SU-DHL-6 (cell line): ENCODE results near the gene S100A14.

ENCODE experiments used
- H2AFZ ChIP-seq: fragments of 200-600 bp; sonication (generic); 2 replicates; pipeline ENCODE4 v1.6.1; 2014; ENCODE audit warnings: low read depth, mild to moderate bottlenecking, moderate library complexity, mixed read lengths, antibody characterized with exemption, low read length; ENCODE audit not compliant: severe bottlenecking
- H3F3A ChIP-seq: fragments of 200-600 bp; shearing (Covaris generic); 2 replicates; pipeline ENCODE4 v1.6.0; 2016; ENCODE audit warnings: antibody characterized with exemption, mild to moderate bottlenecking; ENCODE audit not compliant: insufficient read depth
- H3K27ac ChIP-seq: fragments of 200-600 bp; sonication (generic); 2 replicates; pipeline ENCODE4 v1.5.1; 2016; ENCODE audit warnings: low read depth, mild to moderate bottlenecking, low read length, moderate library complexity, mixed read lengths
- H3K27me3 ChIP-seq: fragments of 200-600 bp; sonication (generic), shearing (Covaris generic); 2 replicates; pipeline ENCODE4 v1.6.0; 2014; ENCODE audit warnings: mild to moderate bottlenecking, low read length
- H3K36me3 ChIP-seq: fragments of 200-600 bp; sonication (generic); 2 replicates; pipeline ENCODE4 v1.6.1; 2014; ENCODE audit warnings: mild to moderate bottlenecking, low read length, mixed read lengths
- H3K4me2 ChIP-seq: fragments of 300-600, 200-600 bp; shearing (Covaris generic), sonication (generic); 2 replicates; pipeline ENCODE4 v1.6.0; 2014; ENCODE audit warnings: low read length, low read depth, mild to moderate bottlenecking; ENCODE audit not compliant: poor library complexity, severe bottlenecking
- H3K4me3 ChIP-seq: fragments of 200-600 bp; sonication (generic); 2 replicates; pipeline ENCODE4 v1.5.1; 2014; ENCODE audit warnings: antibody characterized with exemption, low read length, mild to moderate bottlenecking, mixed read lengths; ENCODE audit not compliant: insufficient read depth, poor library complexity, severe bottlenecking
- H3K79me2 ChIP-seq: fragments of 200-600 bp; sonication (generic); 2 replicates; pipeline ENCODE4 v1.6.1; 2014; ENCODE audit warnings: mild to moderate bottlenecking, low read length, moderate library complexity; ENCODE audit not compliant: insufficient read depth
- H3K9ac ChIP-seq: fragments of 200-600 bp; sonication (generic); 2 replicates; pipeline ENCODE4 v1.7.0; 2014; ENCODE audit warnings: mild to moderate bottlenecking, low read length
- H3K9me2 ChIP-seq: fragments of 200-600 bp; sonication (generic); replicated peaks from 2 replicates; pipeline ENCODE4 v1.6.1; 2014; ENCODE audit warnings: low read length; ENCODE audit not compliant: insufficient read depth
- H3K9me3 ChIP-seq: fragments of 200-600 bp; sonication (generic); 2 replicates; pipeline ENCODE4 v1.6.1; 2014; ENCODE audit warnings: low read length, mixed read lengths; ENCODE audit not compliant: insufficient read depth
- H4K20me1 ChIP-seq: fragments of 200-600 bp; sonication (generic); 2 replicates; pipeline ENCODE4 v1.6.1; 2014; ENCODE audit warnings: low read depth, mild to moderate bottlenecking, antibody characterized with exemption, low read length, moderate library complexity, mixed read lengths
- EZH2phosphoT487 ChIP-seq: fragments of 200-600 bp; sonication (generic), shearing (Covaris generic); conservative IDR thresholded peaks from 2 replicates; pipeline ENCODE4 v1.6.1; 2018; ENCODE audit warnings: mild to moderate bottlenecking, antibody characterized with exemption, low read length, moderate library complexity, mixed read lengths
- TF ChIP-seq, protein P1 (sequence below): fragments of 200-600 bp; sonication (generic); IDR thresholded peaks from one replicate; pipeline ENCODE4 v1.5.1; 2017; ENCODE audit warnings: antibody characterized with exemption, mild to moderate bottlenecking, low read length, moderate library complexity; ENCODE audit not compliant: insufficient read depth, poor library complexity, severe bottlenecking

Gene S100A14

DNA sequence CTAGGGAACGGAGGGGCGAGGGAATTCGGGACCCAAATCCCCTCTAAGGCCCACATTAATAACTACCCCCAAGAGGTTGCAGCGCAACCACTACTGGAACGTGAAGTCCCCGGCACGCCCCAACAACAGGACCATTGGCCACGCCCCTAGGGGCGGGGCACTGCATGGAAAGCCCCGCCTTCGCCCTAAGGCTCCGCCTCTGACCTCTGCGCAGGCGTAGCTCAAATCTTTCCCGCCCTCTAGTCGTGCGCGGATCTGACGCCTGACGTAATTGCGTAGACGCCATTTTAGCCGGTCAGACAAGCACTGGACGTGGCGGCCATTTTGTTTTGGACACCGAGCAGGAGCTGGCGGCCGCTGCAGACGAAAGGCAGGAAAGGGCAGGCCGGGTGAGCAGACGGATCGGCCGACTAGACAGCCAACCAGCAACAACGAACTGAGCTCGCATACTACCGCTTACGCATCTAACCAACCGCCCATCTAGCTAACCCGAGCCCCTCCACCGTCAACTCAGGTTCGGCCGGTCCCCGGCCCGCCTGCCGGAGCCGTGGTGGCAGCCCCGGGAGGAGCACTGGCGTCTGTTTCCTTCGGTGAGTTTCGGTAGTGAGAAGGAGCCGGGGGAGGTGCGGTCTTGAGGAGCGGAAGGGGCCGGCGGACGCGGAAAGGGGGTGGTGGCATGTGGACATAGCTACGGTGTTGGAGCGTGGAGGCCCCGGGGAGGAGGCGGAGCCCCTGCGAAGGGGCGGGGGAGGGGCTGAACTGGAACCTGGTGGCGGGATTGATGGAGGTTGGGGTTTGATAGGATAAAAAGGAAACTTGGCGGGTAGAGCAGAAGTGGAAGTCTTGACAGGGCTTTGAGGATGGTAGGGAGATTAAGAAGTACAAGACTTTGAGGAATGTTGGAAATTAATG lies 17.9 kb upstream of the S100A14 start, which contains the start of gene CHTOP:
Gene CHTOP, plus strand, starts transcription at position 313 of the 912 bp plus-strand sequence. CDS start 2,523 bp downstream, outside the sequence.
- TF ChIP-seq, protein P1, sequence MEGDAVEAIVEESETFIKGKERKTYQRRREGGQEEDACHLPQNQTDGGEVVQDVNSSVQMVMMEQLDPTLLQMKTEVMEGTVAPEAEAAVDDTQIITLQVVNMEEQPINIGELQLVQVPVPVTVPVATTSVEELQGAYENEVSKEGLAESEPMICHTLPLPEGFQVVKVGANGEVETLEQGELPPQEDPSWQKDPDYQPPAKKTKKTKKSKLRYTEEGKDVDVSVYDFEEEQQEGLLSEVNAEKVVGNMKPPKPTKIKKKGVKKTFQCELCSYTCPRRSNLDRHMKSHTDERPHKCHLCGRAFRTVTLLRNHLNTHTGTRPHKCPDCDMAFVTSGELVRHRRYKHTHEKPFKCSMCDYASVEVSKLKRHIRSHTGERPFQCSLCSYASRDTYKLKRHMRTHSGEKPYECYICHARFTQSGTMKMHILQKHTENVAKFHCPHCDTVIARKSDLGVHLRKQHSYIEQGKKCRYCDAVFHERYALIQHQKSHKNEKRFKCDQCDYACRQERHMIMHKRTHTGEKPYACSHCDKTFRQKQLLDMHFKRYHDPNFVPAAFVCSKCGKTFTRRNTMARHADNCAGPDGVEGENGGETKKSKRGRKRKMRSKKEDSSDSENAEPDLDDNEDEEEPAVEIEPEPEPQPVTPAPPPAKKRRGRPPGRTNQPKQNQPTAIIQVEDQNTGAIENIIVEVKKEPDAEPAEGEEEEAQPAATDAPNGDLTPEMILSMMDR = no peak
- no peak for TF ChIP-seq EZH2phosphoT487
- peak within 1 kb of the TSS; percentile 99 for H3K9ac ChIP-seq
- no peaks in the 10 kb centered on the region for H4K20me1 ChIP-seq
- H3K9me2 ChIP-seq = no peaks in the 10 kb centered on the region
- no peaks in the 10 kb centered on the region for H3K9me3 ChIP-seq
- peaks cover 24% of the 10 kb centered on the region for H3K36me3 ChIP-seq
- peak within 1 kb of the TSS; percentile 31 for H2AFZ ChIP-seq
- H3K27me3 ChIP-seq = no peaks in the 10 kb centered on the region
- peaks cover 17% of the 10 kb centered on the region; the same call in 1 of the 2 replicates for H3F3A ChIP-seq
- peaks cover 29% of the 10 kb centered on the region for H3K79me2 ChIP-seq
- peak within 1 kb of the TSS; percentile 99 for H3K27ac ChIP-seq
- H3K4me2 ChIP-seq = peak within 1 kb of the TSS; percentile 83
- peak within 1 kb of the TSS; percentile 99 for H3K4me3 ChIP-seq

DNA sequence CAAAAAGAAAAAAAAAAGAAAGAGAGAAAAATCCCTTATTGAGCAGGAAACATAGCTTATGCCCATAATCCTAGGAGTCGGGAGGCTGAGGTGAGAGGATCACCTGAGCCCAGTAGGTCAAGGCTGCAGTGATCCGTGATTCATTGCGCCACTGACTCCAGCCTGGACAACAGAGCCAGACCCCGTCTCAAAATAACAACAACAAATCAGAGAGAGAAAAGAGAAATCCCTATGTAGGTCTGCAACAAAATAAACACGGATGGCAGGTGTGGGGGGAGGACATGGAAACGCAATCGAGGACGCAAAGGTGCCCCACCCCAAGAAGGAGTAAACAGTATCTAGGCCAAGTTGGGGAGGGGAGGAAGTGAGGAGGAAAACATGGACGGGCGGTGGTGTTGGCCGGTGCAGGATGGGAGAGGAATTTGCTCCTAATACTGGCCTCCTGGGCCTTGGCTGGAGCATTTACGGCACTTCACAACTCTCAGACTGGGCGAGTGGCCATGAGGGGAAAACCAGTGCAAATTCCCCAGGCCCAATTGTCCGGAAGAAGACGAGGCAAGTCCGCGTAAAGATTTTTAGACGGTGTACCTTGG lies 17.1 kb upstream of the S100A14 start:
- Histone ChIP-seq H3K27ac (no peak overlapping the region), H2AFZ (no peak overlapping the region), H3K9me2 (no peaks in the 10 kb centered on the region), H3K27me3 (no peaks in the 10 kb centered on the region), H3K4me3 (peak overlapping the region; percentile 43), H3K4me2 (peak overlapping the region; percentile 83), H4K20me1 (no peaks in the 10 kb centered on the region), H3K79me2 (peaks cover 29% of the 10 kb centered on the region), H3K36me3 (peaks cover 19% of the 10 kb centered on the region), H3F3A (peaks cover 17% of the 10 kb centered on the region; the same call in 1 of the 2 replicates), H3K9ac (peak overlapping the region; percentile 18; the same call in 1 of the 2 replicates), H3K9me3 (no peaks in the 10 kb centered on the region)
- TF ChIP-seq, protein P1 = no peak
- TF ChIP-seq EZH2phosphoT487 = no peak

DNA sequence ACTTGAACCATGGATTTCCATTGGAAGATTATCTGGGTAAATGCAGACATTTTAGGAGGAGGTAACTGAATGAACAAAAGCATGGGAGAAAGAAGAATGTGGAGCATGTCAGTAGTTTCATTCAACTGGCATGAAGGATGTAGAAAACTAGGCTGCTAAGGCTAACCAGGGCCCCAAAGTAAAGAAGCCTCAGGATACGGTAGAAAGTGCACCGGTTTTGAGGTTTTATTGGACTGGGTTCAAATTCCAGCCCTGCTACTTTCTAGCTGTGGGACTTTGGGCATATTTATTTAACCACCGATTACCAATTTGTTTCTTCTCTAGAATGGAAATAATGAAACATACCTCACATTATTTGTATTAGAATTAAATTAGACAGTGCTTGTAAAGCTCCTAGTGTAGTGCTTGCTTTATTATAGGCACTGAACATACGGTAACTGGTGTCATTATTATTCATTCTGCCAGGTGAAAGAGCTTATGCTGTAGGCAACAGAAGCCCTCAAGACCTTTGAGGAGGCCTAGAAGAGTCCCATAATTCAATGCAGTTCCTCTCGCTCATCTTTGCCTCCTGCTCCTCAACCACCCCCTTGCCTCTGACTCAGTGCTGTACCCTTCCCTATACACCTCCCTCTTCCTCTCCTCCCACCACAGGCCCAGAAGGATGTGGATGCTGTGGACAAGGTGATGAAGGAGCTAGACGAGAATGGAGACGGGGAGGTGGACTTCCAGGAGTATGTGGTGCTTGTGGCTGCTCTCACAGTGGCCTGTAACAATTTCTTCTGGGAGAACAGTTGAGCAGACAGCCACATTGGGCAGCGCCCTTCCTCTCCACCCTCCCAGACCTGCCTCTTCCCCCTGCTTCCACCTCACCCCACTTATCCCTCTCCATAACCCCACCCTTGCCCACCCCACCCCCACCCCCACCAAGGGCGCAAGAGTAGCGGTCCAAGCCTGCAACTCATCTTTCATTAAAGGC lies 15.2 kb upstream of the S100A14 start:
- Histone ChIP-seq H2AFZ (no peak overlapping the region), H3K9me3 (no peaks in the 10 kb centered on the region), H3K27me3 (no peaks in the 10 kb centered on the region), H3F3A (peaks cover 8% of the 10 kb centered on the region; the same call in 1 of the 2 replicates), H3K4me3 (no peak overlapping the region), H3K9ac (no peak overlapping the region), H4K20me1 (no peaks in the 10 kb centered on the region), H3K36me3 (peaks cover 5% of the 10 kb centered on the region), H3K27ac (no peak overlapping the region), H3K4me2 (no peak overlapping the region), H3K9me2 (no peaks in the 10 kb centered on the region), H3K79me2 (peaks cover 22% of the 10 kb centered on the region)
- TF ChIP-seq, protein P1 = no peak
- TF ChIP-seq EZH2phosphoT487 = no peak
